GM12873 (cell line): ENCODE data around the gene WDFY1.

Source experiments
- TF ChIP-seq, protein P1 (sequence below): IDR thresholded peaks from 2 replicates; pipeline ENCODE4 v1.5.1; 2012; ENCODE audit warnings: low read depth, mild to moderate bottlenecking, moderate library complexity, low read length, control low read depth; ENCODE audit not compliant: insufficient read depth; ENCODE audit errors: missing control alignments

WDFY1 gene

GRCh38 chr2:223846515-223846914 lies 98.6 kb downstream of the WDFY1 start:
- TF ChIP-seq, protein P1, sequence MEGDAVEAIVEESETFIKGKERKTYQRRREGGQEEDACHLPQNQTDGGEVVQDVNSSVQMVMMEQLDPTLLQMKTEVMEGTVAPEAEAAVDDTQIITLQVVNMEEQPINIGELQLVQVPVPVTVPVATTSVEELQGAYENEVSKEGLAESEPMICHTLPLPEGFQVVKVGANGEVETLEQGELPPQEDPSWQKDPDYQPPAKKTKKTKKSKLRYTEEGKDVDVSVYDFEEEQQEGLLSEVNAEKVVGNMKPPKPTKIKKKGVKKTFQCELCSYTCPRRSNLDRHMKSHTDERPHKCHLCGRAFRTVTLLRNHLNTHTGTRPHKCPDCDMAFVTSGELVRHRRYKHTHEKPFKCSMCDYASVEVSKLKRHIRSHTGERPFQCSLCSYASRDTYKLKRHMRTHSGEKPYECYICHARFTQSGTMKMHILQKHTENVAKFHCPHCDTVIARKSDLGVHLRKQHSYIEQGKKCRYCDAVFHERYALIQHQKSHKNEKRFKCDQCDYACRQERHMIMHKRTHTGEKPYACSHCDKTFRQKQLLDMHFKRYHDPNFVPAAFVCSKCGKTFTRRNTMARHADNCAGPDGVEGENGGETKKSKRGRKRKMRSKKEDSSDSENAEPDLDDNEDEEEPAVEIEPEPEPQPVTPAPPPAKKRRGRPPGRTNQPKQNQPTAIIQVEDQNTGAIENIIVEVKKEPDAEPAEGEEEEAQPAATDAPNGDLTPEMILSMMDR = no peak

DNA sequence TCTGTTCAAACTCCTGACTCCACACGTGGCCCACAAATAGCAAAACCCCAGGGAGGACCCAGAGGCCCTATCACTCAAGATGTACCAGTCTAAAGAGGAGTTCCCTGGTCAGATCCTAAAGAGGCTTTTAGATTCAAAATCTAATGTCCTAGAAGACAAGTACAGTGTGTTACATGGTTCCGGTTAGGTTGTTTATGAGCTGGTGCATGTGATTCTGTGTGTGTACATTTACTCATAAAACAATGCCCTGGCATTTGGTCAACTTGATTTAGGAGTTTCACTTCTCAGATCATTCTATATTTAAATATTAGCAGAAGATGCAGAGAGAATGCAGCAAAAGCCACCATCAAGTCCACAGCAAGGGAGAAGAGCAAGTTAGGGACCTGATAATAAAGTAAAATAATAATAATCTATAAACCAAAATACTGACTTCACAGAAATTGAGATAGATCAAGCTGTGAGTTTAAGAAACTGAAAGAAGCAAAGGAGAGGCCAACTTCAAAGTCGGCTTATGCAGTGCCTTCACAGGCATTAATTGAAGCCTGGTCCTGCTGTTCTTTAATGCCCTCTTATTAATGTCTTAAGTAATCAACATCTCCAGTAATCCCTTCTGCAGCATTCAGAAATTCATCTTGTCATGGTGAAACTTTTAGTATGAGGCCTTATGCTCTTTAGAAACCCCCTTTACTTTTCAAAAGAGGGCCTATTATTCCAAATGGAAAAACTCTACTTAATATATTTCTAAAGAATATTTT lies 103.5 kb downstream of the WDFY1 start:
- TF ChIP-seq, protein P1 = no peak

GRCh38 chr2:223837287-223838061 lies 107.7 kb downstream of the WDFY1 start, which contains the start of gene AP1S3:
Gene AP1S3 (minus strand): TSS chr2:223837582. CDS start chr2:223837450, 132 bp downstream.
- TF ChIP-seq, protein P1 = peak; percentile 19

DNA sequence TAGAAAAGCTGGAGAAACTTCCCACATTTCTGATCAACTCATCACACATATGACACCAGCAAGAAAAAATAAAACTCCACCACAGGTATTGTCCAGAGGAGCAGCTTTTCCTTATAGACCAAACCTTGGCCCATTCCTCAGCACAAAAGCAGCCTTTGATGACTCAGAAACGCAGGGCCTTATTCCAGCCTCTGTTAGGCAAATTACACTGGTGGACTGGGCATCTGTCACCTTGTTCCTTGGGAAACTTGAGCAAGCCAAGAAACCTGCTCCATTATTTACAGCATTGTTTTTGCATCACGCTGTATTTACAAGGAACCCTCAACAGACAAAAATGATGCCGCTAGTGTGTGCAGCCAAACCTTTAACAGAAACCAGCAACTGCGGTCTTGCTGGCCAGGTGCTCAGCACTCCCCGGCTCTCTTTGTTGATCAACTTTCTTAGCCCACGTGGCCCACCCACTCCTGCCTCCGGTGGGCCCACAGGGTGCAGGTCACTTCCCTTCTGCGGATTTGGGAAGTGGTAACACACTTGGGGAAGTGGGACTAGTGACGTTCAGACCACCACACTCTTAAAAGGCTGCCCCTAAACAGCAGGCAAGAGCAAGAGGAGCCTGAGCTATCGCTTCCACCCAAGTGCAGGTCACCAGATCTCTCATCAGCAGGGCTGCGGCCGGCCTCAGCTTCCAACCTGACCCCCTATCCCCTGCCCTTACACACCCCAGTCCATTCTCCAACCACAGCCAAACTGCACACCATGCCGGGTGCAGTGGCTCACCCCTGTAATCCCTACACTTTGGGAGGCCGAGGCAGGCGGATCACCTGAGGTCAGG lies 109.2 kb downstream of the WDFY1 start:
- TF ChIP-seq, protein P1 = no peak

- TF ChIP-seq, protein P1 = no peak
Measured at GRCh38 chr2:223834431-223834830, 110.7 kb downstream of the WDFY1 start.

- TF ChIP-seq, protein P1 = no peak
Measured at GRCh38 chr2:223832241-223832903, 112.8 kb downstream of the WDFY1 start.

DNA sequence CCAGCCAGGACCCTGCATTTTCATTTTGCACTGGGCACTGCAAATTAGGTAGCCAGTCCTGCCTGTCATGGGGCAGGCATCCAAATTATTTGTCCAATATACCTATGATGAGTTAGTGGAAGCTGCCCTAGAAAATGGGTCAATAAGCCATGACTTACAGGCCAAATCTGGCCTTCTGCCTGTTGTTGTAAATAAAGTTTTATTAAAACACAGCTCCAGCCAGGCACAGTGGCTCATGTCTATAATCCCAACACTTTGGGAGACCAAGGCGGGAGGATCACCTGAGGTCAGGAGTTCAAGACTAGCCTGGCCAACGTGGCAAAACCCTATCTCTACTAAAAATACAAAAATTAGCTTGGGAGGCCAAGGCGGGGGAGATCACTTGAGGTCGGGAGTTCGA lies 116.0 kb downstream of the WDFY1 start:
- TF ChIP-seq, protein P1 = no peak
